Measurements from ENCODE around the gene ADAM17.
"Not testable (repeated sequence)": the region's sequence is repeated elsewhere in the genome, so short reads cannot be mapped to it uniquely, and the experiment has no call there.

ADAM17 gene

GRCh38 chr2:9590641-9591040 lies 35.0 kb upstream of the ADAM17 start:
- H3K27ac ChIP-seq (ENCODE audit: low read depth, low read length): no peak overlapping the region
- H3K4me1 ChIP-seq (ENCODE audit: control insufficient read depth, insufficient read depth, low read length): peaks cover 4% of the 10 kb centered on the region; the same call in 1 of the 2 replicates
- no peak overlapping the region for H3K4me3 ChIP-seq (ENCODE audit: low read depth, low read length)
- H3K9me3 ChIP-seq (ENCODE audit: control insufficient read depth, insufficient read depth, low read depth, low read length): no peaks in the 10 kb centered on the region
- no peaks in the 10 kb centered on the region for H3K27me3 ChIP-seq (ENCODE audit: control insufficient read depth, insufficient read depth, low read length)
- no peak overlapping the region for H3K9ac ChIP-seq (ENCODE audit: low read length)
- peaks cover 59% of the 10 kb centered on the region for H3K36me3 ChIP-seq (ENCODE audit: control insufficient read depth, insufficient read depth, low read length)

GRCh38 chr2:9586465-9586864 lies 30.8 kb upstream of the ADAM17 start:
- Histone ChIP-seq H3K4me3 (ENCODE audit: low read depth, low read length) (no peak overlapping the region), H3K9ac (ENCODE audit: low read length) (no peak overlapping the region), H3K27ac (ENCODE audit: low read depth, low read length) (no peak overlapping the region), H3K27me3 (ENCODE audit: control insufficient read depth, insufficient read depth, low read length) (no peaks in the 10 kb centered on the region), H3K4me1 (ENCODE audit: control insufficient read depth, insufficient read depth, low read length) (no peaks in the 10 kb centered on the region), H3K36me3 (ENCODE audit: control insufficient read depth, insufficient read depth, low read length) (peaks cover 75% of the 10 kb centered on the region), H3K9me3 (ENCODE audit: control insufficient read depth, insufficient read depth, low read depth, low read length) (no peaks in the 10 kb centered on the region)

- H3K36me3 ChIP-seq (ENCODE audit: control insufficient read depth, insufficient read depth, low read length): peaks cover 65% of the 10 kb centered on the region
- no peak overlapping the region for H3K4me3 ChIP-seq (ENCODE audit: low read depth, low read length)
- no peaks in the 10 kb centered on the region for H3K9me3 ChIP-seq (ENCODE audit: control insufficient read depth, insufficient read depth, low read depth, low read length)
- no peaks in the 10 kb centered on the region for H3K4me1 ChIP-seq (ENCODE audit: control insufficient read depth, insufficient read depth, low read length)
- H3K27me3 ChIP-seq (ENCODE audit: control insufficient read depth, insufficient read depth, low read length): no peaks in the 10 kb centered on the region
- H3K27ac ChIP-seq (ENCODE audit: low read depth, low read length): no peak overlapping the region
- no peak overlapping the region for H3K9ac ChIP-seq (ENCODE audit: low read length)
Observed at GRCh38 chr2:9585486-9585885, 29.9 kb upstream of the ADAM17 start.

- not testable (repeated sequence) for H3K4me3 ChIP-seq (ENCODE audit: low read depth, low read length); H3K27me3 ChIP-seq (ENCODE audit: control insufficient read depth, insufficient read depth, low read length); H3K4me1 ChIP-seq (ENCODE audit: control insufficient read depth, insufficient read depth, low read length); H3K9me3 ChIP-seq (ENCODE audit: control insufficient read depth, insufficient read depth, low read depth, low read length); H3K27ac ChIP-seq (ENCODE audit: low read depth, low read length); H3K9ac ChIP-seq (ENCODE audit: low read length)
- H3K36me3 ChIP-seq (ENCODE audit: control insufficient read depth, insufficient read depth, low read length): peaks cover 63% of the 10 kb centered on the region
Observed at GRCh38 chr2:9584902-9585301, 29.3 kb upstream of the ADAM17 start.

GRCh38 chr2:9582624-9583023 lies 27.0 kb upstream of the ADAM17 start:
- H3K9me3 ChIP-seq (ENCODE audit: control insufficient read depth, insufficient read depth, low read depth, low read length): no peaks in the 10 kb centered on the region
- no peak overlapping the region for H3K9ac ChIP-seq (ENCODE audit: low read length)
- no peaks in the 10 kb centered on the region for H3K4me1 ChIP-seq (ENCODE audit: control insufficient read depth, insufficient read depth, low read length)
- H3K27ac ChIP-seq (ENCODE audit: low read depth, low read length): no peak overlapping the region
- no peak overlapping the region for H3K4me3 ChIP-seq (ENCODE audit: low read depth, low read length)
- H3K27me3 ChIP-seq (ENCODE audit: control insufficient read depth, insufficient read depth, low read length): no peaks in the 10 kb centered on the region
- H3K36me3 ChIP-seq (ENCODE audit: control insufficient read depth, insufficient read depth, low read length): peaks cover 45% of the 10 kb centered on the region

GRCh38 chr2:9578467-9579235 lies 23.0 kb upstream of the ADAM17 start:
- Histone ChIP-seq H3K36me3 (ENCODE audit: control insufficient read depth, insufficient read depth, low read length) (peaks cover 10% of the 10 kb centered on the region), H3K4me1 (ENCODE audit: control insufficient read depth, insufficient read depth, low read length) (no peaks in the 10 kb centered on the region), H3K9ac (ENCODE audit: low read length) (no peak overlapping the region), H3K9me3 (ENCODE audit: control insufficient read depth, insufficient read depth, low read depth, low read length) (no peaks in the 10 kb centered on the region), H3K4me3 (ENCODE audit: low read depth, low read length) (no peak overlapping the region), H3K27ac (ENCODE audit: low read depth, low read length) (no peak overlapping the region), H3K27me3 (ENCODE audit: control insufficient read depth, insufficient read depth, low read length) (no peaks in the 10 kb centered on the region)

GRCh38 chr2:9574331-9574730 lies 18.7 kb upstream of the ADAM17 start:
- no peak overlapping the region for H3K4me3 ChIP-seq (ENCODE audit: low read depth, low read length)
- H3K9ac ChIP-seq (ENCODE audit: low read length): no peak overlapping the region
- no peaks in the 10 kb centered on the region for H3K36me3 ChIP-seq (ENCODE audit: control insufficient read depth, insufficient read depth, low read length)
- H3K27me3 ChIP-seq (ENCODE audit: control insufficient read depth, insufficient read depth, low read length): no peaks in the 10 kb centered on the region
- no peaks in the 10 kb centered on the region for H3K4me1 ChIP-seq (ENCODE audit: control insufficient read depth, insufficient read depth, low read length)
- H3K27ac ChIP-seq (ENCODE audit: low read depth, low read length): no peak overlapping the region
- no peaks in the 10 kb centered on the region for H3K9me3 ChIP-seq (ENCODE audit: control insufficient read depth, insufficient read depth, low read depth, low read length)

- H3K9me3 ChIP-seq (ENCODE audit: control insufficient read depth, insufficient read depth, low read depth, low read length): no peaks in the 10 kb centered on the region
- H3K9ac ChIP-seq (ENCODE audit: low read length): no peak overlapping the region
- H3K4me1 ChIP-seq (ENCODE audit: control insufficient read depth, insufficient read depth, low read length): no peaks in the 10 kb centered on the region
- H3K27me3 ChIP-seq (ENCODE audit: control insufficient read depth, insufficient read depth, low read length): no peaks in the 10 kb centered on the region
- no peak overlapping the region for H3K27ac ChIP-seq (ENCODE audit: low read depth, low read length)
- no peak overlapping the region for H3K4me3 ChIP-seq (ENCODE audit: low read depth, low read length)
- no peaks in the 10 kb centered on the region for H3K36me3 ChIP-seq (ENCODE audit: control insufficient read depth, insufficient read depth, low read length)
Observed at GRCh38 chr2:9573840-9574239, 18.2 kb upstream of the ADAM17 start.

GRCh38 chr2:9573013-9573720 lies 17.5 kb upstream of the ADAM17 start:
- Histone ChIP-seq H3K36me3 (ENCODE audit: control insufficient read depth, insufficient read depth, low read length) (no peaks in the 10 kb centered on the region), H3K9ac (ENCODE audit: low read length) (no peak overlapping the region), H3K9me3 (ENCODE audit: control insufficient read depth, insufficient read depth, low read depth, low read length) (no peaks in the 10 kb centered on the region), H3K27me3 (ENCODE audit: control insufficient read depth, insufficient read depth, low read length) (no peaks in the 10 kb centered on the region), H3K4me1 (ENCODE audit: control insufficient read depth, insufficient read depth, low read length) (no peaks in the 10 kb centered on the region), H3K4me3 (ENCODE audit: low read depth, low read length) (no peak overlapping the region), H3K27ac (ENCODE audit: low read depth, low read length) (no peak overlapping the region)

- Histone ChIP-seq H3K4me3 (ENCODE audit: low read depth, low read length) (no peak overlapping the region), H3K27me3 (ENCODE audit: control insufficient read depth, insufficient read depth, low read length) (no peaks in the 10 kb centered on the region), H3K36me3 (ENCODE audit: control insufficient read depth, insufficient read depth, low read length) (no peaks in the 10 kb centered on the region), H3K27ac (ENCODE audit: low read depth, low read length) (no peak overlapping the region), H3K9ac (ENCODE audit: low read length) (no peak overlapping the region), H3K4me1 (ENCODE audit: control insufficient read depth, insufficient read depth, low read length) (no peaks in the 10 kb centered on the region), H3K9me3 (ENCODE audit: control insufficient read depth, insufficient read depth, low read depth, low read length) (no peaks in the 10 kb centered on the region)
Observed at GRCh38 chr2:9570182-9571060, 14.8 kb upstream of the ADAM17 start.

Measured in HUES6 (cell line).